GM21528 (cell line): Measurements from ENCODE around the gene TP63.

Experiments
- ATAC-seq: cut with Tn5 transposase; IDR thresholded peaks from one replicate; pipeline ENCODE4 v1.9.1; 2021; ENCODE audit warnings: mild to moderate bottlenecking, moderate library complexity; ENCODE audit not compliant: unreplicated experiment, low FRiP score

TP63 gene

GRCh38 chr3:189902230-189903186, 271.3 kb downstream of the TP63 start:
- ATAC-seq, result no peak

GRCh38 chr3:189903562-189904250, 272.5 kb downstream of the TP63 start:
- no peak for ATAC-seq

GRCh38 chr3:189907803-189908202, 276.6 kb downstream of the TP63 start:
- no peak for ATAC-seq

GRCh38 chr3:189908646-189909045, 277.5 kb downstream of the TP63 start:
- ATAC-seq, result no peak

- no peak for ATAC-seq
These were observed 277.9 kb downstream of the TP63 start for GRCh38 chr3:189909139-189909538.

- ATAC-seq, result no peak
These were observed 278.4 kb downstream of the TP63 start for GRCh38 chr3:189909573-189909972.

- ATAC-seq, result no peak
These were observed 279.8 kb downstream of the TP63 start for GRCh38 chr3:189911001-189911400.

GRCh38 chr3:189914799-189915198, 283.6 kb downstream of the TP63 start:
- ATAC-seq, result no peak

- no peak for ATAC-seq
These were observed 290.6 kb downstream of the TP63 start for GRCh38 chr3:189921770-189922169.

- no peak for ATAC-seq
These were observed 297.0 kb downstream of the TP63 start for GRCh38 chr3:189927975-189928895.

GRCh38 chr3:189936201-189936945, 305.2 kb downstream of the TP63 start:
- no peak for ATAC-seq

GRCh38 chr3:189937302-189938127, 306.3 kb downstream of the TP63 start:
- no peak for ATAC-seq

- no peak for ATAC-seq
These were observed 309.9 kb downstream of the TP63 start for GRCh38 chr3:189941125-189941524.

- ATAC-seq, result no peak
These were observed 310.5 kb downstream of the TP63 start for GRCh38 chr3:189941679-189942078.

- no peak for ATAC-seq
These were observed 311.8 kb downstream of the TP63 start for GRCh38 chr3:189942948-189943347.

GRCh38 chr3:189944285-189945145, 313.3 kb downstream of the TP63 start:
- no peak for ATAC-seq

GRCh38 chr3:189945935-189946709, 314.9 kb downstream of the TP63 start:
- no peak for ATAC-seq
